HG02840 (cell line): Measurements from ENCODE around the gene KCNMB3.
"Not testable (repeated sequence)": the region's sequence is repeated elsewhere in the genome, so short reads cannot be mapped to it uniquely, and the experiment has no call there.

ENCODE experiments used
- ATAC-seq: cut with Tn5 transposase; IDR thresholded peaks from one replicate; pipeline ENCODE4 v1.9.1; 2021; ENCODE audit warnings: mild to moderate bottlenecking, moderate library complexity, moderate number of reproducible peaks; ENCODE audit not compliant: unreplicated experiment, low FRiP score

Gene KCNMB3

GRCh38 chr3:179250803-179251476 lies at the start of gene KCNMB3:
TSS of gene KCNMB3 (minus strand) at chr3:179251114. CDS start at chr3:179250990, 124 bp downstream.
- no peak for ATAC-seq

- ATAC-seq, result no peak
These were observed 49.2 kb upstream of the KCNMB3 start for GRCh38 chr3:179299999-179300613.

GRCh38 chr3:179299316-179299715 lies 48.4 kb upstream of the KCNMB3 start:
- ATAC-seq, result no peak

- ATAC-seq, result no peak
These were observed 47.2 kb upstream of the KCNMB3 start for GRCh38 chr3:179297971-179298725.

- ATAC-seq, result no peak
These were observed 41.5 kb upstream of the KCNMB3 start for GRCh38 chr3:179292450-179292849.

- no peak for ATAC-seq
These were observed 38.4 kb upstream of the KCNMB3 start for GRCh38 chr3:179289295-179289694.

GRCh38 chr3:179288845-179289244 lies 37.9 kb upstream of the KCNMB3 start:
- no peak for ATAC-seq

- no peak for ATAC-seq
These were observed 35.4 kb upstream of the KCNMB3 start for GRCh38 chr3:179286331-179286730.

GRCh38 chr3:179281825-179282224 lies 30.9 kb upstream of the KCNMB3 start:
- no peak for ATAC-seq

GRCh38 chr3:179279837-179280236 lies 28.9 kb upstream of the KCNMB3 start:
- no peak for ATAC-seq

GRCh38 chr3:179278932-179279693 lies 28.2 kb upstream of the KCNMB3 start:
- ATAC-seq, result no peak

GRCh38 chr3:179278151-179278550 lies 27.2 kb upstream of the KCNMB3 start:
- no peak for ATAC-seq

- no peak for ATAC-seq
These were observed 25.8 kb upstream of the KCNMB3 start for GRCh38 chr3:179276743-179277142.

- no peak for ATAC-seq
These were observed 25.1 kb upstream of the KCNMB3 start for GRCh38 chr3:179276001-179276400.

- not testable (repeated sequence) for ATAC-seq
These were observed 23.5 kb upstream of the KCNMB3 start for GRCh38 chr3:179274434-179274833.

GRCh38 chr3:179272385-179272784 lies 21.5 kb upstream of the KCNMB3 start:
- ATAC-seq, result no peak

- ATAC-seq, result no peak
These were observed 18.3 kb upstream of the KCNMB3 start for GRCh38 chr3:179269152-179269707.

- ATAC-seq, result no peak
These were observed 17.6 kb upstream of the KCNMB3 start for GRCh38 chr3:179268400-179269051.

GRCh38 chr3:179266701-179267211 lies 15.8 kb upstream of the KCNMB3 start:
- ATAC-seq, result no peak

GRCh38 chr3:179265875-179266274 lies 15.0 kb upstream of the KCNMB3 start:
- ATAC-seq, result peak; percentile 49
